ENCODE data around the gene PKMYT1.

- TF ChIP-seq EZH2phosphoT487 (IDR thresholded peaks at IDR 0.05; ENCODE audit: unreplicated experiment) (no peak), EZH2 (IDR thresholded peaks at IDR 0.05; ENCODE audit: low read depth, unreplicated experiment) (no peak), CTCF (conservative IDR thresholded peaks at IDR 0.05; ENCODE audit: low read depth in 2 of 2) (no peak), POLR2AphosphoS5 (IDR thresholded peaks at IDR 0.05; ENCODE audit: low read depth) (no peak), JUNB (IDR thresholded peaks at IDR 0.05; ENCODE audit: unreplicated experiment) (no peak), CREB1 (CRISPR knock-in tag; IDR thresholded peaks at IDR 0.05; ENCODE audit: low read depth) (no peak), ZNF462 (CRISPR knock-in tag; IDR thresholded peaks at IDR 0.05) (no peak)
Observed at GRCh38 chr16:2934450-2934849, 45.8 kb downstream of the PKMYT1 start.

Data from GM23338 (cell line).